Putamen (tissue), 1 donor: ENCODE data around the gene TTC12.

Experiments used
- DNase-seq: peaks from one replicate; pipeline ENCODE4 v3.0.0-alpha.2; 2016; ENCODE audit warnings: low spot score

Gene TTC12

GRCh38 chr11:113373981-113374560, 59.7 kb downstream of the TTC12 start:
- DNase-seq, result peak; percentile 63

DNA sequence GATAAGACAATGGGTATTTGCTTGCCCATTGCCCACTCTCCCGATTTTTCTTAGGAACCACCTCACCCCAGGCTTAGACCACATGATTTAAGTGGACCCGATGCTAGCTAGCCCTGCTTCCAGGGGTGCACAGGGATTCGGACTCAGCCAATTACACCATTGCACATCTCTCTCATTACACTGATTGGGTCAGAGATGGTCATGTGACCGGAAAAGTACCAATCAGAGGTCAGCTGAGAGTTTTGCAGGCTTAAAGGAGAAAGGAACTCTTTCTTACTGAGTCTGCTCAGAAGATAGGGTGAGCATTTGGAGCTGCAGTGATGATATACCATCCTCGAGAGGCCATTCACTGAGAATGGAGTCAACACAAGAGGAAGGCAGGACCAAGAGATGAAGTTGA, 61.0 kb downstream of the TTC12 start:
- no peak for DNase-seq

DNA sequence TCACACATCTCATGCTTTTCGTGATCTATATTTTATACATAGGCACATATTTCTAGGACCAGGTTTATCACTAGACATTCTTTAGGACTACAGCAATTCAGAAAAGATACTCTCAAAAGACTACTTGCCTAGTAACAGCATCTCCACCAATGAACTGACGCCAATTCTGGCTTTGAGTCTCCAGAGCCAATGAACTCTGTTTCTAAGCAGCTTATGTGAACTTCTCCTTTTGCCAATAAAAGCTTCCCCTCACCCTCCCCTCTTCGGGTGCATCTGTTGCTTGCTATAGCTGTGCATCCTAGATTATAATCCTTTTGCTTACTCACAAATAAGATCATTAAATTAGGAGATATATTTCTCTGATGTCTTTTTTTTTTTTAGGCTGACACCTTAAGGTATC, 61.8 kb downstream of the TTC12 start:
- DNase-seq, result peak; percentile 56

DNA sequence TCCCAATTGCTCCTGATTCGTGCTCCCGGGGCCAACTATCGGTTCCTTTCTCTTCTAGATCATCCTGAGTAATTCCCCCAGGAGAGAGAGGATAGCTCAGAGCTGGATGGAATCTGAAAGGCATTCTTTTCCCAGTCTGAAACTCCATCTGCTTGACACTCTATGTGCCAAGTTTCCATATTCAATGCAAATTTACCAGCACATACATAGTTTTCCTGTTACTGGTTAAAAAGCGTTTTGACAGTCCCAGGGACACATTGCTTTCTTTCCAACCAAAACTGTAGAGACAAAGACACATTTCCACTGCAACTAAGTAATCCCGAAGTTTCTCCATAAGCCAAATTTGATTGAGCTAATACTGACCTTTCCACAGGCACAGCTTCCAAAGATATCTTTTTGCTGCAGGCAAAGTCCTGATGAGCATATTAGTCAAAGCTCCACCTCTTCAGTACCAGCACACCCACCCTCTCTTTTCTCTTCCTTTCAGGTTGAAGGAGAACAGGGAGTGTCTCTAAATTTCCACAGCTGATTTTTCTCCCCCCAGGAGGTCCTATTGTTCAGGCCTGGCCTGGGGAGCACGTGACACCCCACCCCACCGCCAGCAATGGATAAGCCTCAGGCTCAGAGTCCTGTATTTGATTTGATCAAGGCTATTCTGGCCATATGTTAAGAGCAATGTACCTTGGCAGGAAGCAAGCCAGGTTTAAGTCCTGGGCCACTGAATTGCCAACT, 63.5 kb downstream of the TTC12 start:
- no peak for DNase-seq

DNA sequence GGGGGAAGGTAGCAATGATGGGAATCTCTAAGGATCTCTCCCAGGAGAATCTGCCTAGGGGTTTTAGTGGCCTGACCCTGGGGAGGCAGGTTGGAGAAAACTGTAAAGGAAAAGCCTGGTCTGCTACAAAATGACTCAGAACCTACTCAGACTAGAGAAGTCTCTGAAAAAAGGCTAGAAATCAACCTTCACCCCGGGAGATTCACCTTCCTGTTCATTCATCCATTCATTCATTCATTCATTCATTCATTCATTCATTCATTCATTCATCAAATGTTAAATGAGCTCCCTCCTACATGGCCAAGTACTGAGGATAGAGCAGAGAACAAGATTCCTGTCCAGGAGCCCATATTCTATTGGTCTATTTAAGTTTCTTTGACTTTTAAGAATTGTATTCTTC, 64.3 kb downstream of the TTC12 start:
- DNase-seq, result no peak

DNA sequence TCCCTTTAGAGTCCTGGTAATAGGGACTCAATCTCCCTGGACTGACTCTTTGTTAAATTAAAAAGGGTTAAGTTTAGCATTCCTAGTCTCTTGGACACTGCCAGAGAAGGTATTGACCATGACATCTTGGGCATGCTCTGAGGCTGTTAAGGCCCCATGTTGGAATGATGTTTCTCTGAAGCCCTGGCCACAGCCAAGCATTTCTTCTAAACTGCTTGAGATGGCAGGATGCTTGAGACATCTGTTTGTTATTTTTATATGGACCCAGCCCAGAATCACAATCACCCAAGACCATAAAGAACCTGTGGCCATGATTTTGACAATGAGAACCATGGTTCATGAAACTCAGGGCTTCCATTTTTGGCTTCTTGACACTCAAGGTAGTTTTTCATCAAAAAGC, 67.7 kb downstream of the TTC12 start:
- no peak for DNase-seq

- DNase-seq, result no peak
These were observed 70.2 kb downstream of the TTC12 start for GRCh38 chr11:113384551-113384950.

DNA sequence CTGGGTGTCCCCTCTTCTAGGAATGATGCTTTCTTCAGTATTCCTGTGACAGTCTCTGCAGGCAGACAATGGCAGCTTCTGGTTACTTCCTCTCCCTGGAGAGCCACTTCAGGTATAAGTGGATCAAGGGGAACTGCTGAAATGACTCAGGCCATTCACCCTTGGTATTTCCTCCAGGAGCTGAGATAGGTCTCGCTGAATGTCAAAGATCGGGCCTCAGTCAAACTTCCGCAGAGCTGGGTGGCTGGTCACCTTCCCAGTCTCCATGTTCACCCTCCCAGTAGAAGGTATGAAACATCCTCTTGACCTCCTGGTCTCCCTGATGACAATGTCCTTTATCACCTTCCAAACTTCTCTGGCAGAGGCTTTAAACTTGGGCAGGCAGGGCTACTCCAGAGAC, 71.4 kb downstream of the TTC12 start:
- no peak for DNase-seq

GRCh38 chr11:113386866-113387265, 72.5 kb downstream of the TTC12 start:
- DNase-seq, result no peak

DNA sequence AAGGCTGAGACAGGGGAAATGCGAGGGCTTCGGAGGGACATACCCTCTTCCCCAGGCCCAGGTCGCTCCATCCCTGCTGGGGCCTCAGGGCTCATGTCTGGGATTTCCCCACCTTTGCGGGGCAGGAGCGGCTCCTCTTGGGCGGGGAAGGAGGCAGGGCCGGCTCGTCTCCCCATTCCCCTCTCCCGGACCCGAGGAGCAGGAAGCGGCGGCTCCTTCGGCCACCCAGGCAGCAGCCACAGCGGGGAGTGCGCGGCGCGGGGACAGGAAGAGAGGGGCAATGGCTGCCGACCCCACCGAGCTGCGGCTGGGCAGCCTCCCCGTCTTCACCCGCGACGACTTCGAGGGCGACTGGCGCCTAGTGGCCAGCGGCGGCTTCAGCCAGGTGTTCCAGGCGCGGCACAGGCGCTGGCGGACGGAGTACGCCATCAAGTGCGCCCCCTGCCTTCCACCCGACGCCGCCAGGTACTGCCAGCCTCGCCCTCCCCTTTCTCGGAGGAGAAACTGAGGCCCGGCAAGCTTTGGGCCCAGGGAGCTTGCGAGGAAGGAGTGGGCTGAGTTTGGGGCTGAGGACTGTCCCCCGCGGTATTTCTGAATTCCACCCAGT, 73.3 kb downstream of the TTC12 start, which contains the start of gene ANKK1:
Gene ANKK1, plus strand, starts transcription at position 175 of the 607 bp plus-strand sequence. Its CDS starts 106 bp downstream, at position 281.
- DNase-seq, result no peak

- no peak for DNase-seq
These were observed 74.9 kb downstream of the TTC12 start for GRCh38 chr11:113389272-113389671.

- DNase-seq, result no peak
These were observed 78.0 kb downstream of the TTC12 start for GRCh38 chr11:113392236-113392921.

DNA sequence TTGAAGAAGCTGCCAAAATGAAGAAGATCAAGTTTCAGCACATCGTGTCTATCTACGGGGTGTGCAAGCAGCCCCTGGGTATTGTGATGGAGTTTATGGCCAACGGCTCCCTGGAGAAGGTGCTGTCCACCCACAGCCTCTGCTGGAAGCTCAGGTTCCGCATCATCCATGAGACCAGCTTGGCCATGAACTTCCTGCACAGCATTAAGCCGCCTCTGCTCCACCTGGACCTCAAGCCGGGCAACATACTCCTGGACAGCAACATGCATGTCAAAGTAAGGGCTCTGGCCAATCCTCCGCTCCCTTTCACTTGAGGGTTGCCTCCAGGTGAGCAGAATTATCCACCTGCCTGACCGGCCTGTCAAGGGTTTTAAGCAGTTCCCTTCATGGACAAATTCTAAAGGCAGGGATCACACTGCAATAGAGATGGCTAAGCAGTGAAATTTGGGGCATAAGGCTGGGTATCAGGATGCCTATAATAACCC, 79.2 kb downstream of the TTC12 start:
- DNase-seq, result no peak

GRCh38 chr11:113394919-113395318, 80.5 kb downstream of the TTC12 start:
- no peak for DNase-seq

DNA sequence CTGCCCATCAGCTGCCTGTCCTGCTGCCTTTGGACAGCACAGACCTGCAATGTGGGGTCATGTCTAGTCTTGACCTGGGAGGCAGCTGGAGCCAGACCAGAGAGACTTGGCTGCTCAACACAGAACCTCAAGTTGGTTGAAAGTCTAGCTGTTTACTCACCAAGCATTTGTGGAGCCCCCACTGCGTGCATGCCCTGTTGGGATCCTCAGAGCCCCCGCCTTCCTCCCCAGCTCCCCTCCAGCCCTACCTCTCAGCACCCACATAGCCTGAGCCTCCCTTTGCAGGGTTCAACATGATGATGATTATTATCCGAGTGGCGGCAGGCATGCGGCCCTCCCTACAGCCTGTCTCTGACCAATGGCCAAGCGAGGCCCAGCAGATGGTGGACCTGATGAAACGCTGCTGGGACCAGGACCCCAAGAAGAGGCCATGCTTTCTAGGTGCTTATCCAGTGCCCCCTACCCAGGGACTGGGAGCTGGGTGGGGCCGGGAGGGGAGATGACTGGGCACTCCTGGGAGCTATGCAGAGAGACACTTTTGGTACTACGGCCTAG, 81.5 kb downstream of the TTC12 start:
- no peak for DNase-seq

GRCh38 chr11:113396690-113397089, 82.3 kb downstream of the TTC12 start:
- DNase-seq, result no peak

DNA sequence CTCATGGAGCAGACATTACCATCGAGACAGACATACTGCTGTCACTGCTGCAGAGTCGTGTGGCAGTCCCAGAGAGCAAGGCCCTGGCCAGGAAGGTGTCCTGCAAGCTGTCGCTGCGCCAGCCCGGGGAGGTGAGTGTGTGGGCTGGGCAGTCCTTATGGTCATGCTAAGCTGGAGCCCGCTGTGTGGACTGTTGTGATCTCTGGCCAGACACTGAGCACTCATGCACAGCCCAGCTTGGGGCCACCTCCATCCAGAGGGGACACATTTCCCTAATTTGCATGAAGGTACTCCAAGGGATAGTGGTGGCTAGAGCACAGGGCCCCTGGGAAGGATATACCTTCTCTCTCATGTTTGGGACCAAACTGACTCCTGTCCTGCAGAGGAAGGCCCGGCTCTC, 82.8 kb downstream of the TTC12 start:
- no peak for DNase-seq

GRCh38 chr11:113397821-113398220, 83.4 kb downstream of the TTC12 start:
- DNase-seq, result no peak

GRCh38 chr11:113398669-113399430, 84.5 kb downstream of the TTC12 start:
- DNase-seq, result no peak

DNA sequence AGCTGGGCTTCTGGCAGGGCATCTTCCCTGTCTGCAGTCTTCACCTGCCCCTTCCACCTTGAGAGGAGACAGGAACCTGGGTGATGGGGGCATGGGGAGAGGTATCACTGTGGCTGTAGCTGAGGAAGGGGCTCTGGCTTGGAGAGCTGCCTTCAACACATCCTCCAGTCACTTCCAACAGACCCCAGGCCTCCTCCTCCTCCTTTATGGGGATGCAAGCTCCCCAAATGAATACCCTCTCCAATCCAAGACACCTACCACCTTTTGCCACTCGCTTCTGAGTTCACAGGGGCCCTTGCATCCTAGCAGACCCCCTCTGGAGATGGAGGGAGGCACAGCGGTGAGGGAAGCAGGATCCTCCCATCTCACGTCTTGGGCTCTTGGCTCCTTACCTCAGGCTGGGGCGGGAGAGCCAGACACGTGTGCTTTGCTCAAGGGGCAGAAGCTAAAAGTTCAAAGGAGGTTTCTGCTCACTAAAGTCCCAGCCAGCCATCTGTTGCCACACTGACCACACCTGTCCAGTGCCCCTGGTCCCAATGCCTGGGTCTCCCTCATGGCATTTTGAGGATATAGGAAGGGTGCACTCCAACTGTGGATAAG, 86.3 kb downstream of the TTC12 start:
- DNase-seq, result no peak

DNA sequence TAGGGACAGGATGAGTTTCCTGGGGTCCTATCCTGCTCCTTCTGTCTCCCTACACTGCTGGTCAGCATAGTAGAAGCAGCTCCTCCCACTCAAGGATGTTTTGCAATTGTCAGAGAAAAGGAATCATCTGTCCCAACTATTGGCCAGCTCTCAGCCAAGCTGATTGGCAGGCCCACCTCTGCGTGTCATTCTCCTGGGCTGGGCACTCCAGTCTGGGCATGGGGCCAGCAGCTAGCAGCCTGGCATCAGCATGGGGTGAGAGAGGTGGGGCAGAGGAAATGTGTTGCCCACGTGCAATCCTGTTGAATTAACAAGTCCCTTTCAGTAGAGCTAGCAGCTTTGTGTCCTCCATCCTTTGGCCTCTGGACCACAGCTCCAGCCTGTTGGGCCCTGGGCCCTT, 87.3 kb downstream of the TTC12 start:
- no peak for DNase-seq
